ENCODE measurements around the gene YY1AP1.

DNA sequence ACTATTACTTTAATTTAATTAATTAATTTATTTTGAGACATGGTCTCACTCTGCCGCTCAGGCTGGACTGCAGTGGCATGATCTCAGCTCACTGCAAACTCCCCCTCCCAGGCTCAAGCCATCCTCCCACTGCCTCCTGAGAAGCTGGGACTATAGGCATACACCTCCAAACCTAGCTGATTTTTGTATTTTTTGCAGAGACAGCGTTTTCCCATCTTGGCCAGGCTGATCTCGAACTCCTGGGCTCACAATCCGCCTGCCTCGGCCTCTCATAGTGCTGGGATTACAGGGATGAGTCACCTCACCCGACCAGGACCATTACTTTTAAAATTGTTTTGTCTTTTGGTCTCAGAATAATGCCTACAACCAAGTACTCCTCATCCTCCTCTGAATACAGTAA, 15.6 kb downstream of the YY1AP1 start:
- no peak for TF ChIP-seq JUND (IDR thresholded peaks at IDR 0.05)
- TF ChIP-seq, protein P1, sequence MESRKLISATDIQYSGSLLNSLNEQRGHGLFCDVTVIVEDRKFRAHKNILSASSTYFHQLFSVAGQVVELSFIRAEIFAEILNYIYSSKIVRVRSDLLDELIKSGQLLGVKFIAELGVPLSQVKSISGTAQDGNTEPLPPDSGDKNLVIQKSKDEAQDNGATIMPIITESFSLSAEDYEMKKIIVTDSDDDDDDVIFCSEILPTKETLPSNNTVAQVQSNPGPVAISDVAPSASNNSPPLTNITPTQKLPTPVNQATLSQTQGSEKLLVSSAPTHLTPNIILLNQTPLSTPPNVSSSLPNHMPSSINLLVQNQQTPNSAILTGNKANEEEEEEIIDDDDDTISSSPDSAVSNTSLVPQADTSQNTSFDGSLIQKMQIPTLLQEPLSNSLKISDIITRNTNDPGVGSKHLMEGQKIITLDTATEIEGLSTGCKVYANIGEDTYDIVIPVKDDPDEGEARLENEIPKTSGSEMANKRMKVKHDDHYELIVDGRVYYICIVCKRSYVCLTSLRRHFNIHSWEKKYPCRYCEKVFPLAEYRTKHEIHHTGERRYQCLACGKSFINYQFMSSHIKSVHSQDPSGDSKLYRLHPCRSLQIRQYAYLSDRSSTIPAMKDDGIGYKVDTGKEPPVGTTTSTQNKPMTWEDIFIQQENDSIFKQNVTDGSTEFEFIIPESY (IDR thresholded peaks at IDR 0.05; ENCODE audit: extremely low read depth, insufficient replicate concordance, low read length) = no peak
- no peak for TF ChIP-seq EZH2 (IDR thresholded peaks at IDR 0.05)
- TF ChIP-seq, protein P2, sequence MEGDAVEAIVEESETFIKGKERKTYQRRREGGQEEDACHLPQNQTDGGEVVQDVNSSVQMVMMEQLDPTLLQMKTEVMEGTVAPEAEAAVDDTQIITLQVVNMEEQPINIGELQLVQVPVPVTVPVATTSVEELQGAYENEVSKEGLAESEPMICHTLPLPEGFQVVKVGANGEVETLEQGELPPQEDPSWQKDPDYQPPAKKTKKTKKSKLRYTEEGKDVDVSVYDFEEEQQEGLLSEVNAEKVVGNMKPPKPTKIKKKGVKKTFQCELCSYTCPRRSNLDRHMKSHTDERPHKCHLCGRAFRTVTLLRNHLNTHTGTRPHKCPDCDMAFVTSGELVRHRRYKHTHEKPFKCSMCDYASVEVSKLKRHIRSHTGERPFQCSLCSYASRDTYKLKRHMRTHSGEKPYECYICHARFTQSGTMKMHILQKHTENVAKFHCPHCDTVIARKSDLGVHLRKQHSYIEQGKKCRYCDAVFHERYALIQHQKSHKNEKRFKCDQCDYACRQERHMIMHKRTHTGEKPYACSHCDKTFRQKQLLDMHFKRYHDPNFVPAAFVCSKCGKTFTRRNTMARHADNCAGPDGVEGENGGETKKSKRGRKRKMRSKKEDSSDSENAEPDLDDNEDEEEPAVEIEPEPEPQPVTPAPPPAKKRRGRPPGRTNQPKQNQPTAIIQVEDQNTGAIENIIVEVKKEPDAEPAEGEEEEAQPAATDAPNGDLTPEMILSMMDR (IDR thresholded peaks at IDR 0.05 in 2 of 3, conservative IDR thresholded peaks at IDR 0.05 in 1 of 3; ENCODE audit: borderline replicate concordance in 1 of 3, insufficient read depth in 1 of 3, low read depth in 2 of 3, low read length in 2 of 3) = no peak
- no peak for TF ChIP-seq POLR2AphosphoS5 (IDR thresholded peaks at IDR 0.05; ENCODE audit: low read depth, low read length)
- no peak for TF ChIP-seq TCF7L2 (IDR thresholded peaks at IDR 0.05; ENCODE audit: borderline replicate concordance, extremely low read depth, insufficient read depth, insufficient read length)
- no peak for TF ChIP-seq EZH2phosphoT487 (IDR thresholded peaks at IDR 0.05; ENCODE audit: borderline replicate concordance)
- no peak for TF ChIP-seq YY1 (IDR thresholded peaks at IDR 0.05; ENCODE audit: extremely low read depth, insufficient replicate concordance, low read depth, low read length)
- TF ChIP-seq CEBPB (IDR thresholded peaks at IDR 0.05; ENCODE audit: low read depth) = no peak
- TF ChIP-seq POLR2A (IDR thresholded peaks at IDR 0.05; ENCODE audit: borderline replicate concordance, extremely low read depth, insufficient read depth, insufficient read length) = no peak
- no peak for TF ChIP-seq RAD21 (IDR thresholded peaks at IDR 0.05; ENCODE audit: low read depth)
- no peak for TF ChIP-seq SRF (IDR thresholded peaks at IDR 0.05; ENCODE audit: low read depth)
- TF ChIP-seq ZFX (IDR thresholded peaks at IDR 0.05) = no peak
